Fibroblast of pulmonary artery (primary cell): ENCODE data around the gene TNMD.
A peak's percentile ranks its signal among the peaks of the same experiment; 100 is the strongest.

Experiments
- DNase-seq: peaks from one replicate; pipeline ENCODE4 v3.0.0-alpha.2; 2010; ENCODE audit warnings: low read depth
- H3K4me3 ChIP-seq: replicated peaks from 2 replicates; pipeline ENCODE4 v1.5.1; 2011; ENCODE audit warnings: low read depth, mild to moderate bottlenecking, control low read depth, low read length, moderate library complexity
- CTCF ChIP-seq: IDR thresholded peaks from 2 replicates; pipeline ENCODE4 v1.5.1; 2011; ENCODE audit warnings: mild to moderate bottlenecking, control low read depth, low read length, inconsistent platforms; ENCODE audit errors: missing control alignments

TNMD gene

GRCh38 chrX:100648458-100649417 lies 64.0 kb downstream of the TNMD start:
- DNase-seq: peak; percentile 83
- TF ChIP-seq CTCF: no peak
- peak overlapping the region; percentile 15 for H3K4me3 ChIP-seq
